GM19468 (cell line): ENCODE results near the gene EPG5.
"Not testable (repeated sequence)": the region's sequence is repeated elsewhere in the genome, so short reads cannot be mapped to it uniquely, and the experiment has no call there.

Experiments used
- ATAC-seq: cut with Tn5 transposase; IDR thresholded peaks from one replicate; pipeline ENCODE4 v1.9.1; 2021; ENCODE audit warnings: mild to moderate bottlenecking, moderate library complexity, moderate number of reproducible peaks; ENCODE audit not compliant: unreplicated experiment; ENCODE audit errors: extremely low read depth

Gene EPG5

DNA sequence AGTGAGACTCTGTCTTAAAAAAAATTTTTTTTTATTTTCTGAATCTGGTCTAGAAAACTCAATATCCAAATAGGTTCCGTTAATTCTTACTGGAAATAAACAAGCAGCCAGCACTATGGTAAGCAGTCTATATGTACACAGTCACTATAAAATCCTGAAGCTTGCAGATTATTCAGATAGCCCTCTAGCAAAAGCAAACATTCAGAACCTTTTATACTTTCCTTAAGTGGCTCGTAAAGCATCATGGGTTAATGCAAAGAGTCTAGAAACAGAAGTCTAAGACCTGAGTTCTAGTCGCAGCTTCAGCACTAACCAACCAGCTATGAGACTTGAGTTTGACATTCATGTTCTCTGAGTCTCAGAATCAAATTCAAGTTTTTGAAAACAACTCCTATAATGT lies 89.7 kb downstream of the EPG5 start:
- no peak for ATAC-seq

DNA sequence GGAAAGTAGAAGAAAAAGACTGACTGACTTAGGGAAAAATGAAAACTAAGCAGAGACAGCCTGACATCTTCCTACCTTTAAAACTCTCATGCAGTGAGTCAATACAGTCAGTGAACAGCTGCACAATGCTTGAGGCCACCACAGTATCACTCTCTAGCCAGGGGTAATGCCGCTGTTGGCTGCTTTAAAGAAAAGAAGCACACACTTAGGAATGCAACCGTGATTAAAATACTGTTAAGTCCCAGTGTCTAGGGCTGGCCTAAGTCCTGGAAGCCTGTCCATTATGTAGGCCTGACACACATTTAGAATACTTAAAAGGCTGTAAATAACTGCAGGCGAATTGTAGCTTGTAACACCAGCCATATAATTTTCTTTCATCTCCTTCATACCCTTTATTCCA lies 91.0 kb downstream of the EPG5 start:
- ATAC-seq: no peak

DNA sequence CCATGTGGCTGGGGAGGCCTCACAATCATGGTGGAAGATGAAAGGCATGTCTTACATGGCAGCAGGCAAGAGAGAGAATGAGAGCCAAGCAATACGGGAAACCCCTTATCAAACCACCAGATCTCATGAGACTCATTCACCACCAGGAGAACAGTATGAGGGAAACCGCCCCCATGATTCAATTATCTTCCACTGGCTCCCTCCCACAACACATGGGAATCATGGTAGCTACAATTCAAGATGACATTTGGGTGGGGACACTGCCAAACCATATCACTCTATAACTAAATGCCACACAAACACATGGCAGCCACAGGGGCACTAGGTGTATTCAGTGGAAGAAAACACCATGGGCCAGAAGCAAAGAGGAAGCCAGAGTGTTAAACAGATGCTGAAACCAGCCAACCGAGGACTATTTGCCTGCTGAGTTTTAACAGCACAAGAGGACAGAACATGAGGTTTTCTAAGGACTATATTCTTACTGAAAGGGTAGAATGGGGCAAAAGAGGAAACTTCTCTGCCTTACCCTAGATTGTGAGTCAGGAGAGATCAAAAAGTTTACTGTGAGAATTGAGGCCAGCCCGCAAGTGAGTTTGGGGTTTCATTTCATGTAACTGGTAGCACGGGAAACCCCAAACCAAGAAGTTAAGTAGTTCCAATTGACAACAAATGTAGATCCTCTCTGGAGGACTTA lies 92.5 kb downstream of the EPG5 start:
- peak; percentile 88 for ATAC-seq

DNA sequence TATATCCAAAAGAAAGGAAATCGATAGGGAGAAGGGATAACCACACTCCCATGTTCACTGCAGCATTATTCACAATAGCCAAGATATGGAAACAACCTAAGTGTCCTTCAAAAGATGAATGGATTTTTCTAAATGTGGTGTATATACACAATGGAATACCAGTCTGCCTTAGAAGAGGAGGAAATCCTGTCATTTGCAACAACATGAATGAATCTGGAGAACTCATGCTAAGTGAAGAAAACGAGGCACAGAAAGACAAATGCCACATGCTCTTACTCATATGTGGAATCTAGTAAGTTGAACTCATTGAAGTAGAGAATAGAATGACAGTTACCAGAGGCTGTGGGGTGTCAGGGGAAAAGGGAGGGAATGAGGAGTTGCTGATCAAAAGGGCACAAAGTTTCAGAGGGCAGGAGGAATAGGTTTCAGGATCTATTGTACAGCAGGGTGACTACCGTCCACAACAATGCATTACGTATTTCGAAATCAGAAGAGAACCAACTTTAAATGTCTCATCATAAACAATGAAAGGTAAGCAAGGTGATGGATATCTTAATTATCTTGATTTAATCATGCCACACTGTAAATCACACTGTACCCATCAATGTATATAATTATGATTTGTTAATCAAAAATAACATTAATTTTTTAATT lies 95.6 kb downstream of the EPG5 start:
- no peak for ATAC-seq

DNA sequence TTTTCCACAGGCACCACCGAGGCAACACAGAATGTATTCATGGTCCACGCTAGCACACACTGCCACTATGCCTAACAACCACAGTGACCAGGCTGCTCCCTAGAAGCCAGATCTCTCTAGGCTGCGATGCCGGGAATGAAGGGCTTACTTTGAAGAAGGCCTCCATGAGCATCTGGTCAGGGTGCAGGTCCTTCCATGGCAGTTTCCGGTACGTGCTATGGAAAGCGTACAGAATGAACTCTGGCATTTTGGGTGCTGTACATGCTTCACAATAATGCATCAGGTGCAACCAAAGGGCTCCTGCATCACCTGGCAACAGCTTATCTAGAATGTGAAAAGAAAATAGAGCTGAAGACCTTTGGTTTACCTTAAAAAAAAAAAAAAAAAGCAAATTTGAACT lies 96.7 kb downstream of the EPG5 start:
- no peak for ATAC-seq

DNA sequence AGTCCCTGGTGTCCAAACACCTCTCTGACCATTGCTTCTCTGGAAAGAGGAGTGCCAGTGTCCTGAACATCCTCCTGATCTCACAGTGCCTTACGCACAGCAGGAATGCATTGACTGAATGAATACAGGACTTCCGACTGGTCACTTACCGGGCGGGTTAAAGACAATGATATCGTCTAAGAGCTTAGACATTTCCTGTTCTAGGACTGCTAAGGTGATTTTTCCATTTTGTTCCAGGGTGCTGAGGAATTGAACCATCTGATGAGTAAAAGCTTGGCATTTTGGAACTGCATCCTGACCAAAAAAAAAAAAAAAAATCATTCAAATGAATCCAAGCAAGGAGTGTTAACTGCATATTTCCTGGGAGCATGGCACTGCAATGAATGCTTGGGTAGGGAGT lies 101.7 kb downstream of the EPG5 start:
- ATAC-seq: no peak

DNA sequence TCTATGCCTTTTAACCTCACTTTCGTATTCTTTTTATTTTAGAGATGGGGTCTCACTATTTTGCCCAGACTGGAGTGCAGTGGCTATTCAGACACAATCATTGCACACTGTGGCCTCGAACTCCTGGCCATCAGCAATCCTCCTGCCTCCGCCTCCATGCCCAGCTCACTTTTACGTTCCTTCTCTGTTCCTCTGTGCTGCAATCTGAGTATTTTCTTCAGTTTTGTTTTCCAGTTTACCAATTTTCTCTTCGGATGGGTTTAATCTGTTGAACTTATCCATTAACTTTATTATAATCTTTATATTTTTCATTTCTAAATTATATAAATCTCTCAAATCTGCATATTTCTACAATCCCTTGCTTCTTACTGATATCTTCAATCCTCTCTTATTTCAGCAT lies 103.0 kb downstream of the EPG5 start:
- no peak for ATAC-seq

DNA sequence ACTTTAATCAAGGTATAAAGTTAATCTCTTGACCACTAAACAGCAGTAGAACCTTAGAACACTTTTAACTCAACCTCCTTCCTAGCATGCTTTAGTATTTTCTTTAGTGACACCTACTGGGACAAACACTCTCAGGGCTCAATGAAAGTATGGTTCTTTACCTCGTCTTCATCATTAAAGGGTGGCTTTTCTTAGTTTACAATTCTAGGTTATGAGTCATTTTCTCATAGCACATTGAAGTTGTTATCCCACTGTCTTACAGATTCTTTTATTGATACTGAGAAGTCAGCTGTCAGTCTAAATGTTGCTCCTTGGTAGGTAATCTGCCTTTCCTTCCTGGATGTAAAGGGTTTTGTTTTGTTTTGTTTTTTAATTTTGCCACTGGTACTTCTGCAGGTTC lies 103.7 kb downstream of the EPG5 start:
- no peak for ATAC-seq

DNA sequence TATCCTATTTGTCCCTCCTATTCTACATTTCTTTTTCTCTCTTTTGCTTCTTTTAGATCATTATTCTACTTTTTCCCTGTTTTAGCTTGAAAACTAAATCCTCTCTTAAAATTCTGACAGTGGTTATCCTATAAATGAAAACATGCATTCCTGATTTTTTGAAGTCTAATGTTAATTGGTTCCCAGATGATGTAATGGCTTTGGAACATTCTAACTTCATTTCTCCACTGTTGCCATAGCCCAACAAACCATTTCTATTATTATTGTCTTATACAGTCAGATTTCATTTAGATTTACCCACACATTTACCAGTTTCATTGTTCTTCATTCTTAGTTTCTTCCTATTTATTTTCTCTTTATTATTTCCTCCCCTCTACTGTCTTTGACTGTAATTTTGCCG lies 105.2 kb downstream of the EPG5 start:
- ATAC-seq: no peak

DNA sequence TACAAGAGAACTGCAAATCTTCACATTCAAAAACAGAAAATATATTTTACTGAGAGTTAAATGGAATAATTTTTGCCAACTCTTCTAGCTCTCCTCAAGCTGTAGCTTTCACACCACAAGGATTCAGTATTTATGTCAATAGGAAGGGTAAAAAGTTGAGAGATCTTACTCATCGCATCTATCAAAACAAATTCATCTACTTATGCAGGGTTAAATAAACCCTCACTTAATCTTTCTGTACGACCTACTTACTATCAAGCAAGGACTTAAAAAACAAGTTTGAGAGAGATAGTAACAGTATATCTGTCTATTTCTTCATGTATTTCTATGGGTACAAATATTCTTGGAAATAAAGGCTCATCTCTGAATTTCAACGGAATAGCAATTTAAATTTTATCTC lies 106.2 kb downstream of the EPG5 start:
- no peak for ATAC-seq

DNA sequence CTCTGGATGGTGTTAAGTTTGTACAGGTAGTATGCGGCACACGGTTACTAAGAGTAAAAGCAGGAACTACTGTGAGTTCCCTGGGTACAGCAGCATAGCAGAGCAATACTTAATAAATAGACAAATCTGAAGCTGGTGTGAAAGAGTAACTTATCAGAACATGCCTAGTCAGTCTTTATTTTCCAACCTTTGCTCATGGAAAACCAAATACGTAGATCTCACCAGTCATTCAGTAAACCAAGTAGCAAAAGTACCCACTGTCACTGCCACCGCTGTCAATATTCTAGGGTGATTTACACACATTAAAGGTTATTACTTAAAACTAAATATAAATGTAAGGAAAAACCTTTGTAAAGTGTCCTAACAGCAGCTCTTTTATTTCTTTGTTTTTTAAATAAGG lies 106.6 kb downstream of the EPG5 start:
- ATAC-seq: no peak

DNA sequence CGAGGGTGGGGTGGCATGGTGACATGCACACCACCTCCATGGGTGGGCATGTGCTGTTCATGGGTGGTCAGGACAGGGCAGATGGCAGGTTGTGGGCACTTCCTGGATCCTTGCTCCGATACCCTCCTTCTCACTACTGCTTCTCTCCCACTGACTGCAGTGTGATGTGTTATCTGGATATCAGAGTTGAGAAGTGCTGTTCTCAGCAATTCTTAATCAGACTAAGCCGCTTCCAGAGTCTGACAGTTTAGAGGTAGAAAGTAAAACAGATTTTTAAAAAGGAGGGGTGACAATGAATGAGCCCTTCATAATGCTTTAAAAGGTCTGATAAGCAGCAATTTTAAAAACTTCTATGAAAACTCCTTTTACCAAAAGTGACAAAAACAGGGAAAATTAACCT lies 107.8 kb downstream of the EPG5 start:
- ATAC-seq: no peak

DNA sequence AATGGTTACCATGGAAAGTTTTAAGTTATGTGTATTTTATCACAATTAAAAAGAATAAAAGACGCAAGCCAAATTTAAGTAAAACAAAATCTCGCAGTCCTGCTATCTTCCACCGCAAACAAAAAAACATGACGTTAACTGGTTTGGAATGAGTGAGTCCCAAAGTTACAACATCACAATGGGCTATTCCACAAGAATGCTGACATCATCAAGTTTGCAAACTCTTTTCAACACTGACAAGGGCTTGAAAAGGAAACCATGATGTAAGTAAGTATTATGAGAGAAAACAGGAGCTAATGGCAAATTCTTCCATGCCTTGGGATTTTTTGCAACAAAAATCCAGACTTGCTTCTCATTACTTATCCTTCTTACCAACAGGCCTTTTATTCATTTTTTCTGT lies 110.6 kb downstream of the EPG5 start:
- no peak for ATAC-seq

DNA sequence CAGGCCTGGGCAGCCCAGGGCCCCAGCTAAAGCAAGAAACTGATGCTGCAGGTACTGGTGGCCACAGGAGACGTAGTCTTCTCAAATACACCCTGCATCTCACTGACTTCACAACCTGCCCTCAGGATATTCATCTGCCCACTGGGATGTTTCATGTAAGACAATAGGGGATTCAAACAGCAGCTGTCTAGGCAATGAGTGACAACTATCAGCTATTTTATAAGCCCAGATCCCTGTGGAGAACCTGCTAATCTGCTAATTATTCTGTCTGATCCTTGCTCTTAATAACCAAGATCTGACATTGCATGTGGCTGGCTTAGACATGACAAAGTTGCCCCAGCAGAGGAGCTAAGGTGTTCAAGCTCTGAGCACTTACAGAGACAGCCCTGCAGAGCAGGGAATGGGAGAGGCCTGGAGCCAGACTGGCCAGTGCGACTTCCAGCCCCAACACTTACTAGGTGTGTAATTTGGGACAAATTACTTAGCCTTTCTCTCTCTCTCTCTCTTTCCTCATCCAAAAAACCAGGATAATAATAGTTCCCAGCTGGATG lies 113.0 kb downstream of the EPG5 start:
- no peak for ATAC-seq

DNA sequence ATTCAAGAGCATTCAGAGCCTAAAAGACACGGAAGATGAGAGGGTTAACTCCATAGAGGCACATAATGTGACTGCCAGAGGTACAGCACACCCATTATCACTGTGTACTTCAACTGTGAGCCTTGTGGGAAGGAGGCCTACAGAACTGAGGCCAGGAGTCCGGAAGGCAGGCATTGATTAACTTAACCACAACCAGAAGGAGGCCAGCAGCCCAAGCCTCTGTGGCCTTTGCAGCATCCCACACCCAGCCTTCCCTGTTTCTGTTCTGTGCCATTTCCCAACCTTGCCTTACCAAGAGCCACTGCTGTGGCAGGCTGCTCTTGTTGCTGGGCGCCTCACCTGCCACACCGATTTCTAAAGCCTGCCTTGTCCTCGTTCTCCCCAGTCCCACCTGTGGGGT lies 114.5 kb downstream of the EPG5 start:
- no peak for ATAC-seq

DNA sequence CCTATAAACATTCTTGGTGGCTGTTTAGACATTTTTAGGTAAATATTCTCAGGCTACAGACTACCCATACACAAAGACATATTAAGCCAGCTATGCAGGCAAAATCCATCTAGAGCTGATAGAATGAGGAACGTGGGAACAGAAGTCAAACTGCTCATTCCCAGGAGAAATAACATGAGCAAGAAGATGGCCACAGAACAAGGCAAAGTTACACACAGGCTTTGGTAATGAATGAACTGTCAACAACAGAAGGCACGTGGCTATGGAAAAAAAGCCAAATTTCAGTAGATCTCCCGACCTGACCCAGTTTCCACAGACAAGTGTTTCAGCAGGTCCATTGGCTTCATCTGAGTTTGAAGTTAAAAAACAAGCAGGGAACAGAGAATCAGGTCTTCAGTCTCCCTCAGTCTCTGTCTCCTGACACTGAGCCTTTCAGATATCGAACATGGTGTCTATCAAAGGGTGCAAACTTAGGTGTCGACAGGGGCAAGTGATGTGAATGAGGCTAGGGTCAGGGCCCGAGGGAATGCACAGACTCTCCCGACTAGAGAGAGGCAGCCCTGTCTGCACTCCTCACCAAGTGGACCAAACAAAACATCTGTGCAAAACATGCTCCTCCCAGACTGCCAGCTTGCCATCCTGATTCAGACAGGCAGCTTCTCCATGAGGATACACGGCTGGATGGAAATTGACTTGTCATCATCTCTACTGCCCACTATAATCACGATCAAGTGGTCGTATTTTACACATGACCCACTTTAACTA lies 115.8 kb downstream of the EPG5 start:
- ATAC-seq: no peak

DNA sequence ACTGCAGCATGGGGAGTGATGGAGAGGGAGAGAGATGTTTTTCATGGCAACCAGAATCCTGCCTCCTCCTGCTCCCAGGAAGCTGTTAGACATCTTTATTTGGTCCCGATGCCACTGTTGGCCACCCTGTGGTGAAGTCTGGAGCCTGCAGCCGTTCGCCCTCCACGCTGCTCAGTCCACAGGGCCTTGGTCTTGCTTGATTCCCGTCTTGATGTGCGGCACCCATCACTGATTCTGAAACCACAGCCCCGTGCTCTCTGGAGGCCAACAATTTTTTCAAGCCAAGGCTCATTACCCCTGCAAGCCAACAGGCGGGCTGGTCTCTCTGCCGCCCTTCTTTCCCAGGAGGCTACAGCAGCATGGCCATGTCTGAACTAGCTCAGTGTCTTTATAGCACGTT lies 117.1 kb downstream of the EPG5 start:
- ATAC-seq: peak; percentile 32

DNA sequence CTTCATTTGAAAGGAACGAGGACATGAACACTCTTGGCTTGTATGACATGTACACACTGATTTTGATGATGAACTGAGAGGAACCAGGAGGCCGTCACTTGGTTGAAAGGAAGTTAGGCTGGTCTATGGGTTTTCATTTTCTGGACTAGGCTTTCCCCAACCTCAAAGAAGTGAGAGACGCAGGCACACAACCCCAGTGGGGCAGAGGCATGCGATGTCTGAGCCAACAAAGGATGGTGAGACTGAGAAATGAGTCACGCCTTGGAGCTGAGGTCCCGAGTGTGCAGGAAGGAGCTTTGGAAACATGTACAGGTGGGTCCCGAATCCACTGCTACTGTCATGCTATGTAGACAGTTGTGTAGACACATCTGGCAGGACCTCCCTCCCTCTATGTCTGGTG lies 117.6 kb downstream of the EPG5 start:
- no peak for ATAC-seq

DNA sequence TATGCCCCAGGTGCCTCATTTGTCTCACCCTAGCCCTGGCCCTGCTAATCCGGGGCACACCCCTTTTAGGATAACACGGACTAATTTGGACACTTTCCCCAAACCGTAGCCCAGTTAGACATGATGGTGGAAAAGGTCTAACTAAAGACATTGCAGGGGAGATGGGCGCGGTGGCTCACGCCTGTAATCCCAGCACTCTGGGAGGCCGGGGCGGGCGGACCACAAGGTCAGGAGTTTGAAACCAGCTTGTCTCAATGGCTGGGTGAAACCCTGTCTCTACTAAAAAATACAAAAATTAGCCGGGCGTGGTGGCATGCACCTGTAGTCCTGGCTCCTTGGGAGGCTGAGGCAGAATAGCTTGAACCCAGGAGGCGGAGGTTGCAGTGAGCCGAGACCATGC lies 118.5 kb downstream of the EPG5 start:
- ATAC-seq: not testable (repeated sequence)

DNA sequence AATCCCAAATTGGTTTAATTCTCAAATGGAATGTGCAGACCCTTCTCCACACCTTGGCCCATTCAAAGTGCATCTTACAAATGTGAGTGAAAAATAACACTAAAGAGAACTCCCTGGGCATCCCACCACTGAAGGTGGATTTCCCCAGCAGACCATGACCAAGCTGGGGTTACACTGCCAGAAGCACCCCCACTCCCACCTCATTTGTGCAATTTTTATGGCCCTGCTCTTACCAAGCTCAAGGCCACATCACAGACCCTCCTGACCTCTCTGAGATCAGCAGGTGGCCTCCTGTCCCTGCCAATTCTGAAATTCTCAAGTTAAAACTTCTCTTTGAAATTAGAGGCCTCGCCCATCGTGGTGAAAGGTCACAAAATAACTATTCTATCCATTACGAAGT lies 120.0 kb downstream of the EPG5 start:
- ATAC-seq: no peak

DNA sequence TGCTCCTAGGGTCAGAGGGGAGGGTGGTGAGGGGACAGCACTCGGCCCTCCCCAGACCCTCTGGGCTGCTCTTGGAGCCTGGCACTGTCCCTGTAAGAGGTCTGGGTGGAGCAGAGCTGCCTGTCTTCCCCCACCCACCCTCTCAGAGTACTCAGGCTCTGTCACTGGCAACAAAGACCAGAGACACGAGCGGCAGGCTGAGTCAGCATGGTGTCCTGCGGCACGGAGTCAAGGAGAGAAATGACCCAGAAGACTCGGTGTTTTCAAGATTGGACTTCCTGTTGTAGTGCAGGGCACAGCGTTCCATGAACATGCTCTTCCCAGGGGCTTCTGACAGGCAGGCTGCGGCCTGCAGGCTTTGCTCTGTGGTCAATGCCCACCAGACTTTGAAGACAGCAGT lies 121.7 kb downstream of the EPG5 start:
- ATAC-seq: no peak
